NCI-H2029 (cell line): ENCODE data around the gene C3orf49.
A peak's percentile ranks its signal among the peaks of the same experiment; 100 is the strongest.

Experiments
- DNase-seq: peaks from one replicate; lab custom pipeline; 2025; lab: John Stamatoyannopoulos, UW

The C3orf49 gene

GRCh38 chr3:63819151-63819398, at the start of gene C3orf49:
TSS of gene C3orf49 (plus strand) at chr3:63819299. CDS start at chr3:63819472, 173 bp downstream.
- DNase-seq, result no peak

- DNase-seq, result no peak
Measured at GRCh38 chr3:63774781-63775180, 44.3 kb upstream of the C3orf49 start.

- DNase-seq, result no peak
Measured at GRCh38 chr3:63779227-63779626, 39.9 kb upstream of the C3orf49 start.

- DNase-seq, result no peak
Measured at GRCh38 chr3:63791974-63792373, 27.1 kb upstream of the C3orf49 start.

- DNase-seq, result no peak
Measured at GRCh38 chr3:63795438-63795837, 23.7 kb upstream of the C3orf49 start.

GRCh38 chr3:63798544-63798943, 20.6 kb upstream of the C3orf49 start:
- DNase-seq, result no peak

GRCh38 chr3:63798949-63799348, 20.1 kb upstream of the C3orf49 start:
- DNase-seq, result no peak

- no peak for DNase-seq
Measured at GRCh38 chr3:63800097-63800496, 19.0 kb upstream of the C3orf49 start.

GRCh38 chr3:63803911-63804310, 15.2 kb upstream of the C3orf49 start:
- DNase-seq, result no peak

GRCh38 chr3:63807961-63808565, 11.0 kb upstream of the C3orf49 start:
- no peak for DNase-seq

GRCh38 chr3:63808633-63809032, 10.5 kb upstream of the C3orf49 start:
- no peak for DNase-seq

GRCh38 chr3:63809607-63810006, 9.5 kb upstream of the C3orf49 start:
- no peak for DNase-seq

- DNase-seq, result no peak
Measured at GRCh38 chr3:63814237-63814636, 4.9 kb upstream of the C3orf49 start.

- DNase-seq, result no peak
Measured at GRCh38 chr3:63817225-63817624, 1.9 kb upstream of the C3orf49 start.

GRCh38 chr3:63818282-63819150, 583 bp upstream of the C3orf49 start:
- peak; percentile 33 for DNase-seq

- no peak for DNase-seq
Measured at GRCh38 chr3:63824309-63824708, 5.2 kb downstream of the C3orf49 start.

GRCh38 chr3:63830526-63830925, 11.4 kb downstream of the C3orf49 start:
- DNase-seq, result no peak

- DNase-seq, result no peak
Measured at GRCh38 chr3:63832395-63832794, 13.3 kb downstream of the C3orf49 start.

- no peak for DNase-seq
Measured at GRCh38 chr3:63841704-63842103, 22.6 kb downstream of the C3orf49 start.

- DNase-seq, result no peak
Measured at GRCh38 chr3:63842127-63842526, 23.0 kb downstream of the C3orf49 start.

GRCh38 chr3:63845215-63845614, 26.1 kb downstream of the C3orf49 start:
- DNase-seq, result no peak

- DNase-seq, result no peak
Measured at GRCh38 chr3:63847718-63848450, 28.8 kb downstream of the C3orf49 start.

- DNase-seq, result no peak
Measured at GRCh38 chr3:63849175-63849574, 30.1 kb downstream of the C3orf49 start.
